ENCODE results near the gene OOSP3.

- TF ChIP-seq POLR2AphosphoS5 (IDR thresholded peaks at IDR 0.05) (no peak), CTCF (IDR thresholded peaks at IDR 0.05) (no peak), POLR2A (IDR thresholded peaks at IDR 0.05; ENCODE audit: low read depth) (no peak), EP300 (IDR thresholded peaks at IDR 0.05) (no peak)
Observed at GRCh38 chr11:59845399-59845798, 33.2 kb upstream of the OOSP3 start, which contains the start of gene CBLIF.

Data from esophagus muscularis mucosa (tissue), 4 donors.